ENCODE data around the gene AMMECR1L. TPM values are rescaled to one million over a fixed set of nuclear protein-coding genes. Genes with fewer than 3 reads are reported as not detected.

The AMMECR1L gene
- total and polyA plus RNA-seq, 10 of the 15 experiments (the other 5 are each of a cell fraction or from before 2014, with no cell fraction given): 2.7 to 12.1 (median 8.0) TPM

- DNase-seq (ENCODE audit: low read depth, low spot score) (no peak), ATAC-seq (no peak), FAIRE-seq (no peak)
- SMC1A ChIA-PET (ENCODE audit: uncharacterized antibody, unreplicated experiment): interaction anchor here (1.0 to 1.1 kb wide), 2 partner anchors 9 to 14 kb away, joined by 3 to 4 read pairs; no protein-coding TSS in a partner anchor
- H3K36me3 ChIP-seq (ENCODE audit: control insufficient read depth in 2 of 2, insufficient read depth in 2 of 2, low read length in 1 of 2): peaks cover 14 to 27% of the 10 kb centered on the region in 2 experiments
- H2AFZ ChIP-seq (ENCODE audit: control insufficient read depth, low read depth, low read length): no peak overlapping the region
- peaks cover 16% of the 10 kb centered on the region for H3K79me2 ChIP-seq (ENCODE audit: control insufficient read depth, insufficient read depth, low read length)
- no peaks in the 10 kb centered on the region for H4K20me1 ChIP-seq (ENCODE audit: control insufficient read depth, insufficient read depth)
- TF ChIP-seq PRDM15 (CRISPR knock-in tag; IDR thresholded peaks at IDR 0.05) (no peak), POLR2A (IDR thresholded peaks at IDR 0.05; ENCODE audit: low read depth, low read length) (no peak), SUPT20H (IDR thresholded peaks at IDR 0.05; ENCODE audit: borderline replicate concordance, control insufficient read depth, low read depth, low read length) (no peak), USF2 (IDR thresholded peaks at IDR 0.05; ENCODE audit: borderline replicate concordance, low read depth, low read length) (no peak), YY1 (IDR thresholded peaks at IDR 0.05; ENCODE audit: low read depth, low read length) (no peak), IRF4 (IDR thresholded peaks at IDR 0.05; ENCODE audit: low read depth, low read length) (no peak), USF1 (IDR thresholded peaks at IDR 0.05; ENCODE audit: borderline replicate concordance, extremely low read length, insufficient read depth, low read depth, low read length) (no peak), REST (IDR thresholded peaks at IDR 0.05; ENCODE audit: low read depth, low read length) (no peak), CREB1 (IDR thresholded peaks at IDR 0.05; ENCODE audit: low read depth) (no peak), CHD4 (IDR thresholded peaks at IDR 0.05) (no peak), NRF1 (conservative IDR thresholded peaks at IDR 0.05; ENCODE audit: low read depth, low read length) (no peak), POLR2AphosphoS5 (IDR thresholded peaks at IDR 0.05; ENCODE audit: low read length) (no peak), RCOR1 (conservative IDR thresholded peaks at IDR 0.05; ENCODE audit: low read depth, low read length) (no peak), EP300 (IDR thresholded peaks at IDR 0.05; ENCODE audit: borderline replicate concordance in 1 of 2, control insufficient read depth in 1 of 2, low read depth in 2 of 2, low read length in 2 of 2) (no peak), PAX8 (IDR thresholded peaks at IDR 0.05) (no peak)
- POLR2A ChIA-PET: no interaction called here
- intact Hi-C loops (cut with micrococcal nuclease; ENCODE audit: unreplicated experiment) (no loop called here), in situ Hi-C loops (cut with MboI) (no loop called here)
- H3K4me1 ChIP-seq (ENCODE audit: control insufficient read depth, insufficient read depth, low read length): no peaks in the 10 kb centered on the region; the same call in 1 of the 2 replicates
- no peak overlapping the region for H3K4me3 ChIP-seq
- BruUV-seq (replicated peaks): no TSS peak
- RAD21 ChIA-PET (ENCODE audit: unreplicated experiment): no interaction called here
- no peak overlapping the region for H3K27ac ChIP-seq (ENCODE audit: control insufficient read depth, insufficient read depth)
- no peaks in the 10 kb centered on the region for H3K27me3 ChIP-seq (replicated peaks in 1 of 2; ENCODE audit: control insufficient read depth in 2 of 2, insufficient read depth in 2 of 2, low read length in 1 of 2)
- H3K4me2 ChIP-seq (ENCODE audit: control insufficient read depth, insufficient read depth): no peak overlapping the region
- WGBS (ENCODE audit: insufficient coverage, insufficient replicate concordance, low lambda C conversion rate, missing lambda C conversion rate): 86% methylated on average over 14 of the region's 14 CpGs
- no peaks in the 10 kb centered on the region for H3K9me3 ChIP-seq (replicated peaks; ENCODE audit: control insufficient read depth, insufficient read depth, low read length)
- H3K9ac ChIP-seq (ENCODE audit: control insufficient read depth, insufficient read depth, low read length): no peak overlapping the region
- CTCF ChIA-PET: interaction anchor here (0.9 kb wide), 1 partner anchor 46 kb away, joined by 3 read pairs; no protein-coding TSS in a partner anchor
Observed at GRCh38 chr2:127873707-127874303, 12.0 kb downstream of the AMMECR1L start.
